Muscle layer of colon (tissue), 2 donors: ENCODE measurements around the gene TPSD1.
"Not testable (repeated sequence)": the region's sequence is repeated elsewhere in the genome, so short reads cannot be mapped to it uniquely, and the experiment has no call there.

Experiments
- H3K27ac ChIP-seq: one replicate; pipeline ENCODE4 v1.7.0; 2013; ENCODE audit warnings: low read depth, mild to moderate bottlenecking, low read length, moderate library complexity
- H3K27me3 ChIP-seq, 2 donors: one replicate each; pipeline ENCODE4 v1.7.0; 2013; ENCODE audit warnings: low read length in 2 of 2, mild to moderate bottlenecking in 2 of 2; ENCODE audit not compliant: insufficient read depth in 2 of 2, control insufficient read depth in 1 of 2
- H3K36me3 ChIP-seq: one replicate; pipeline ENCODE4 v1.7.0; 2013; ENCODE audit warnings: mild to moderate bottlenecking, low read length; ENCODE audit not compliant: insufficient read depth
- H3K4me1 ChIP-seq: one replicate; pipeline ENCODE4 v1.7.0; 2013; ENCODE audit warnings: mild to moderate bottlenecking, low read length; ENCODE audit not compliant: insufficient read depth
- H3K4me3 ChIP-seq, 2 donors: one replicate each; pipeline ENCODE4 v1.7.0; 2013; ENCODE audit warnings: low read length in 2 of 2, low read depth in 1 of 2, mild to moderate bottlenecking in 1 of 2, moderate library complexity in 1 of 2
- H3K9ac ChIP-seq: one replicate; pipeline ENCODE4 v1.7.0; 2013; ENCODE audit warnings: low read length
- H3K9me3 ChIP-seq: one replicate; pipeline ENCODE4 v1.7.0; 2013; ENCODE audit warnings: mild to moderate bottlenecking, low read length
- donor health status: abdominal sarcoma.
- donor health status: Adenocarcinoma of cecum.

TPSD1 gene

GRCh38 chr16:1255276-1256122 is at the start of gene TPSD1:
Gene TPSD1, plus strand, starts transcription at chr16:1256069. Its CDS starts 212 bp downstream, at chr16:1256281.
- not testable (repeated sequence) for H3K4me3 ChIP-seq, H3K36me3 ChIP-seq, H3K9ac ChIP-seq, H3K4me1 ChIP-seq, H3K9me3 ChIP-seq, H3K27ac ChIP-seq
- H3K27me3 ChIP-seq = peaks cover 0 to 42% of the 10 kb centered on the region in 2 donors

- H3K27ac ChIP-seq = no peak overlapping the region
- no peaks in the 10 kb centered on the region for H3K27me3 ChIP-seq
- H3K9ac ChIP-seq = no peak overlapping the region
- peaks cover 51% of the 10 kb centered on the region for H3K36me3 ChIP-seq
- H3K9me3 ChIP-seq = no peaks in the 10 kb centered on the region
- H3K4me1 ChIP-seq = no peaks in the 10 kb centered on the region
- no peak overlapping the region for H3K4me3 ChIP-seq
These were observed 49.5 kb upstream of the TPSD1 start for GRCh38 chr16:1206326-1206725.

DNA sequence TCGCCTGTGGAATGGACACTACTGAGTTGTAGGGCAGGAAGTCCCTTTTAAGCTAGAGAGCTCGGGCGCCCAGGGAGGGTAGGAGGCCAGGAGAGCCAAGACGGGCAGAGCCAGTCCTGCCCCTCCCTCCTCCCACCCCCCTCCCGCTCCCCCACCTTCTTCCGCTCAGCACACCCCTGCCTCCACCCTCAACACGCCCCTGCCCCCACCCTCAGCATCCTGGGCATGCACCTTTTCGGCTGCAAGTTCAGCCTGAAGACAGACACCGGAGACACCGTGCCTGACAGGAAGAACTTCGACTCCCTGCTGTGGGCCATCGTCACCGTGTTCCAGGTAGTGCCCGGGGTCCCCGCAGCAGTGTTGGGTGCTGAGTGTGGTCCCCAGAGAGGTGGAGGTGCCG is 49.1 kb upstream of the TPSD1 start:
- Histone ChIP-seq H3K36me3 (peaks cover 55% of the 10 kb centered on the region), H3K9ac (no peak overlapping the region), H3K27me3 (no peaks in the 10 kb centered on the region), H3K9me3 (no peaks in the 10 kb centered on the region), H3K4me3 (no peak overlapping the region), H3K4me1 (no peaks in the 10 kb centered on the region), H3K27ac (no peak overlapping the region)

GRCh38 chr16:1208239-1208830 is 47.5 kb upstream of the TPSD1 start:
- H3K36me3 ChIP-seq = peaks cover 44% of the 10 kb centered on the region

DNA sequence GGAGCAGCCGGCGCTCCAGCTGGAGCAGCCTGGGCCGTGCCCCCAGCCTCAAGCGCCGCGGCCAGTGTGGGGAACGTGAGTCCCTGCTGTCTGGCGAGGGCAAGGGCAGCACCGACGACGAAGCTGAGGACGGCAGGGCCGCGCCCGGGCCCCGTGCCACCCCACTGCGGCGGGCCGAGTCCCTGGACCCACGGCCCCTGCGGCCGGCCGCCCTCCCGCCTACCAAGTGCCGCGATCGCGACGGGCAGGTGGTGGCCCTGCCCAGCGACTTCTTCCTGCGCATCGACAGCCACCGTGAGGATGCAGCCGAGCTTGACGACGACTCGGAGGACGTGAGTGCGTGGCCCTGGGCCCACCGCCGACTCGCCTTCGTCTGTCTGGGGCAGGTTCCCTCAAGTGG is 46.8 kb upstream of the TPSD1 start:
- Histone ChIP-seq H3K9me3 (no peaks in the 10 kb centered on the region), H3K27me3 (no peaks in the 10 kb centered on the region), H3K9ac (no peak overlapping the region), H3K4me1 (no peaks in the 10 kb centered on the region), H3K27ac (no peak overlapping the region), H3K4me3 (no peak overlapping the region), H3K36me3 (peaks cover 43% of the 10 kb centered on the region)

More at GRCh38 chr16:1208239-1208830, 47.5 kb upstream of the TPSD1 start:
- no peak overlapping the region for H3K9ac ChIP-seq
- no peak overlapping the region for H3K27ac ChIP-seq
- no peak overlapping the region for H3K4me3 ChIP-seq
- H3K9me3 ChIP-seq = no peaks in the 10 kb centered on the region
- no peaks in the 10 kb centered on the region for H3K4me1 ChIP-seq
- H3K27me3 ChIP-seq = no peaks in the 10 kb centered on the region

GRCh38 chr16:1210461-1210860 is 45.4 kb upstream of the TPSD1 start:
- no peak overlapping the region for H3K4me3 ChIP-seq
- H3K4me1 ChIP-seq = no peaks in the 10 kb centered on the region
- H3K9ac ChIP-seq = no peak overlapping the region
- H3K9me3 ChIP-seq = no peaks in the 10 kb centered on the region
- H3K36me3 ChIP-seq = peaks cover 45% of the 10 kb centered on the region
- H3K27ac ChIP-seq = no peak overlapping the region
- H3K27me3 ChIP-seq = no peaks in the 10 kb centered on the region

GRCh38 chr16:1211451-1212268 is 44.2 kb upstream of the TPSD1 start:
- no peaks in the 10 kb centered on the region for H3K9me3 ChIP-seq
- no peaks in the 10 kb centered on the region for H3K4me1 ChIP-seq
- H3K4me3 ChIP-seq = no peak overlapping the region
- H3K27me3 ChIP-seq = no peaks in the 10 kb centered on the region
- H3K27ac ChIP-seq = no peak overlapping the region
- H3K36me3 ChIP-seq = peaks cover 40% of the 10 kb centered on the region
- no peak overlapping the region for H3K9ac ChIP-seq

- peaks cover 49% of the 10 kb centered on the region for H3K36me3 ChIP-seq
- no peak overlapping the region for H3K9ac ChIP-seq
- no peaks in the 10 kb centered on the region for H3K27me3 ChIP-seq
- H3K4me1 ChIP-seq = no peaks in the 10 kb centered on the region
- H3K9me3 ChIP-seq = no peaks in the 10 kb centered on the region
- no peak overlapping the region for H3K4me3 ChIP-seq
- H3K27ac ChIP-seq = no peak overlapping the region
These were observed 43.2 kb upstream of the TPSD1 start for GRCh38 chr16:1212616-1213194.

DNA sequence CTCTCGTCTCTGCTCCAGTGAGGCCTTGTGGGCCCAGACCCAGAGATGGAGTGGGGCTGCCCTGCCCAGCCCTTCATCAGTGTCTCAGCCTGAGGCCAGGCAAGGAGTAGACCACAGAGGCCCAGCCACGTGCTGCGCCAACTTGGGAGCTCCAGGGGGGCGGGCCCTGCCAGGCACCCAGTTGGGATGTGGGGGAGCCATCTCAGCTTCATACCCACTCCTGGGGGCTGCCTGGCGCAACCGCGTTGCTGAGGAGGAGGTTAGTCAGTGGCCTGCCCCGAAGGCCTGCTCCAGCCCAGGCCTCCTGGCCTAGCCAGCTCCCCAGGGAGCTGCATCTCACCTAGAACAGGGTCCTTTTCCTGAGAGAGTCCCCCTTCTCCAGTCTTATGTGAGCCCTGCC is 42.6 kb upstream of the TPSD1 start:
- Histone ChIP-seq H3K4me3 (no peak overlapping the region), H3K9ac (no peak overlapping the region), H3K4me1 (no peaks in the 10 kb centered on the region), H3K9me3 (no peaks in the 10 kb centered on the region), H3K27me3 (no peaks in the 10 kb centered on the region), H3K27ac (no peak overlapping the region), H3K36me3 (peaks cover 53% of the 10 kb centered on the region)

GRCh38 chr16:1213796-1214372 is 42.0 kb upstream of the TPSD1 start:
- H3K4me3 ChIP-seq = no peak overlapping the region
- no peak overlapping the region for H3K27ac ChIP-seq
- H3K9me3 ChIP-seq = no peaks in the 10 kb centered on the region
- peaks cover 48% of the 10 kb centered on the region for H3K36me3 ChIP-seq
- no peaks in the 10 kb centered on the region for H3K4me1 ChIP-seq
- H3K9ac ChIP-seq = no peak overlapping the region
- H3K27me3 ChIP-seq = no peaks in the 10 kb centered on the region

DNA sequence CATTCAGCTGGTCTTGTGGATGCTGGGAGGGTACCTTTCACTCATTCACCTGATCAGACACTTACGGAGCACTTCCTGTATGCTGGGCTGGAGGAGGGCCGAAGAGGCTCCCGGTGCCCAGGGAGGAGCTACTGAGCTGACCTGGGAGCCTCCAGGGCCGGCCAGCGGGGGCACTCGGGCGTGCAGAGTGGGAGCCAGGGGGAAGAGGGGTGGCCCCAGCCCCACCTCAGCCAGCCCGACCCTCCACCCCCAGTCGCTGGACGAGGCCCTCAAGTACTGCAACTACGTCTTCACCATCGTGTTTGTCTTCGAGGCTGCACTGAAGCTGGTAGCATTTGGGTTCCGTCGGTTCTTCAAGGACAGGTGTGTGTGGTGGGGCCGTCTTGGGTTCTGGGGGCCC is 41.1 kb upstream of the TPSD1 start:
- Histone ChIP-seq H3K4me1 (no peaks in the 10 kb centered on the region), H3K27me3 (no peaks in the 10 kb centered on the region), H3K9me3 (no peaks in the 10 kb centered on the region), H3K9ac (no peak overlapping the region), H3K4me3 (no peak overlapping the region), H3K27ac (no peak overlapping the region), H3K36me3 (peaks cover 49% of the 10 kb centered on the region)
